Erythroblast (primary cell): Measurements from ENCODE around the gene HMOX2.

ENCODE experiments used
- DNase-seq, 2 experiments: peaks; one replicate each; lab custom pipeline; 2025; lab: John Stamatoyannopoulos, UW
- GATA1 ChIP-seq: IDR thresholded peaks from 2 replicates; pipeline ENCODE4 v1.6.1; 2011; ENCODE audit warnings: low read depth, mild to moderate bottlenecking, control low read depth, low read length, moderate library complexity
- POLR2A ChIP-seq: IDR thresholded peaks from 2 replicates; pipeline ENCODE4 v1.6.1; 2011; ENCODE audit warnings: mild to moderate bottlenecking, low read length

HMOX2 gene, protein sequence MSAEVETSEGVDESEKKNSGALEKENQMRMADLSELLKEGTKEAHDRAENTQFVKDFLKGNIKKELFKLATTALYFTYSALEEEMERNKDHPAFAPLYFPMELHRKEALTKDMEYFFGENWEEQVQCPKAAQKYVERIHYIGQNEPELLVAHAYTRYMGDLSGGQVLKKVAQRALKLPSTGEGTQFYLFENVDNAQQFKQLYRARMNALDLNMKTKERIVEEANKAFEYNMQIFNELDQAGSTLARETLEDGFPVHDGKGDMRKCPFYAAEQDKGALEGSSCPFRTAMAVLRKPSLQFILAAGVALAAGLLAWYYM

GRCh38 chr16:4475880-4476788 lies at the start of gene HMOX2:
Gene HMOX2, plus strand, starts transcription at chr16:4476398. Its CDS starts 29,127 bp downstream, at chr16:4505525.
- TF ChIP-seq POLR2A = peak; percentile 58
- no peak for TF ChIP-seq GATA1
- peak; percentile 95 for DNase-seq

- DNase-seq = peak in 1 of 2 experiments; percentile 57
- TF ChIP-seq GATA1 (no peak), POLR2A (no peak)
Measured at GRCh38 chr16:4426722-4427372, 49.4 kb upstream of the HMOX2 start.

DNA sequence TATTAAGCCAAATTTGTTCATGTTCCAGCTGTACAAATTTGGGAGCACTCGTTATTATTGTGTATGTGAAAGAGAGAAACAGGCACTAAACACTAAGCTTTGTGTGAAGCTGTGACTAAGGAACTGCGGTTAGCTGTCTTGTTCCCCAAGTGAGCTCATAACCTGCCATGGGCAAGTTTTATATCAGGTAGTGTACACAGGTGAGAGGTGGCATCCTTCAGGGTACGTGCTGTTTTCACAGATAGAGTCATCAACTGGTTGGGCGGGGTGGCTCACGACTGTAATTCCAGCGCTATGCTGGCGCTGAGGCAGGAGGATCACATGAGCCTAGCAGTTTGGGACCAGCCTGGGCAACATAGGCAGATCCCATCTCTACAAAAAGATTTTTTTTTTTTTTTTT lies 47.7 kb upstream of the HMOX2 start:
- no peak for DNase-seq
- no peak for TF ChIP-seq POLR2A
- TF ChIP-seq GATA1 = no peak

DNA sequence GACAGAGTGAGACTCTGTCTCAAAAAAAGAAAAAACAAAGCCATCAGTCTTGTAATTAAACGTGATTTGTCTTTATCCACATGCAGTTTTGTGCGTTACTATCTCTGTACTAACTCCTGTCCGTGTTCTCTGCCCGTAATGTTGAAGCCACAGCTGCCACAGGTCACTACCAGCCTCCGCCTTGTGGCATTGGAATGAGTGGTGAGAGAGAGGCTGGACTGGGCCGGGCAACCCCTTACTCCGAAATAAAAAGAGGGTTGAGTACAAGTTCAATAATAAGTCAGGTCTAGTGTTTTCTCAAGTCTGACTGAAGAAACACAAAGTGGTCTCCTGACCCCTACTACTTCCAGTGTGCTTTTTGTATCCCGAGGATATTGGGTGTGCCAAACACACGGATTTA lies 45.2 kb upstream of the HMOX2 start:
- DNase-seq = no peak
- no peak for TF ChIP-seq GATA1
- no peak for TF ChIP-seq POLR2A

GRCh38 chr16:4433228-4433627 lies 43.0 kb upstream of the HMOX2 start:
- no peak for TF ChIP-seq POLR2A
- no peak for TF ChIP-seq GATA1
- no peak for DNase-seq

DNA sequence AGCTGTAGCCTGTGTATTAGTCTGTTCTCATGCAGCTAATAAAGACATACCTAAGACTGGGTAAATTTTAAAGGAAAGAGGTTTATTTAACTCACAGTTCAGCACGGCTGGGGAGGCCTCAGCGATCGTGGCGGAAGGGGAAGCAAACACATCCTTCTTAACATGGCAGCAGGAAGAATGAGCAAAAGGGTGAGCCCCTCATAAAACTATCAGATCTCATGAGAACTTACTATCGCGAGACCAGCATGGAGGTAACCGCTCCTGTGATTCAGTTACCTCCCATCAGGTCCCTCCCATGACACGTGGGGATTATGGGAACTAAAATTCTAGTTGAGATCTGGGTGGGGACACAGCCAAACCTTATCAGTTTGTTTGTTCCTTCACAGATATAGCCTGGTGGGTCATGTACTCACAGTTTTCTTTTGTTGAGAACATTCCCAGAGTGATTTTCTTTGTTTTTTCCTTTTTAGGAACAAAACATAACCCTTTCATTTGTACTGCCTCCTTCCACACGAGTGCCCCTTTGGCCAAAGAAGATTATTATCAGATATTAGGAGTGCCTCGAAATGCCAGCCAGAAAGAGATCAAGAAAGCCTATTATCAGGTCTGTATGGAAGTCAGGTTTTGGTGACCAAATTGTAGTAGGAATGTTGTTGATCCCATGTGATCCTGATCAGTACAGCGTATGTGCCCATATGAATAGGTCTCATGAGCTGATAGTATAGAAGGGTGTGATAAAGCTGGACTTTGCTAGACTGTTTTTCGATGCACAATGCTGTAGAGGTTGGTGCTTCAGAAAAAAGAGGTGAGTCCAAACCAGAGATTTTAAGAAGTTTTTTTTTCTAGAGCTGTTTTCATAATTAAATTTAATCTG lies 42.0 kb upstream of the HMOX2 start:
- TF ChIP-seq POLR2A = peak; percentile 39
- TF ChIP-seq GATA1 = no peak
- DNase-seq = peak; percentile 63 to 85

DNA sequence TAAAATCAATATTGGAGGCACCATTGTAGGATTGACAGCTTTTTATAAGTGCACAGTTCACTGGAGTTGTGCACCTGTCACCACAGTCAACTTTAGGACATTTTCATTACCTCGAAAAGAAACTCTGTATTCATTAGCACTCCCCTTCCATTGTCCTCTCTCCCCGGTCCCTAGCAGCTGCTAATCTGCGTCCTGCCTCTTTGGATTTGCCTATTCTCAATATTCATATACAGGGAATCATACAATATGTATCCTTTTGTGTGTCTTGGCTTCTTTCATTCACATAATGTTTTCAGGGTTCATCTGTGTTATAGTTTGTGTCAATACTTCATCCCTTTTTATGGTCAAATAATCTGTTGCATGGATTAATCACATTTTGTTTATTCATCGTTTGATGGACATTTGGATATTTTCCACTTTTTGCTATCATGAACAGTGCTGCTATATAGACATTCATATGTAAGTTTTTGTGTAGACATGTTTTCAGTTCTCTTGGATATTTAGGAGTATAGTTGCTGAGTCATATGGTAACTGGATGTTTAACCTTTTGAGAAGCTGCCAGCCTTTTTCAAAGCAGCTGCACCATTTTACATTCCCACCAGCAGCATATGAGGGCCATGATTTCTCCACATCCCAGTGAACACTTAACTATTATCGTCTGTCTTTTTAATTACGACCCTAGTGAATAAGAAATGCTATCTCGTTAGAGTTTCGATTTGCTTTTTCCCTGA lies 40.7 kb upstream of the HMOX2 start:
- TF ChIP-seq GATA1 = no peak
- no peak for TF ChIP-seq POLR2A
- DNase-seq = peak in 1 of 2 experiments; percentile 18

DNA sequence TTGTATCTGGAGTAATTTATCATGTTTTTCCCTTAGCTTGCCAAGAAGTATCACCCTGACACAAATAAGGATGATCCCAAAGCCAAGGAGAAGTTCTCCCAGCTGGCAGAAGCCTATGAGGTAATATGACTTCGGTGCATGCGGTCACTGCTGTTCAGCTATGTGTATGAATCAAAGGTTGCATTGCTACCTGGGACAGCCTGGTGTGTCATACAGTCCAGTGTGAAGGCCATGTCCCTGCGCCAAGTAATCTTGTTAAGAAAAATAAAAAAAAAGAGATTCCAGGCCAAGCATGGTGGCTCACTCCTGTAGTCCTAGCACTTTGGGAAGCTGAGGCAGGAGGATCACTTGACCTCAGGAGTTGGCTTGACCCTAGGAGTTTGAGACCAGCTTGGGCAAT lies 38.8 kb upstream of the HMOX2 start:
- no peak for TF ChIP-seq GATA1
- TF ChIP-seq POLR2A = no peak
- DNase-seq = no peak

DNA sequence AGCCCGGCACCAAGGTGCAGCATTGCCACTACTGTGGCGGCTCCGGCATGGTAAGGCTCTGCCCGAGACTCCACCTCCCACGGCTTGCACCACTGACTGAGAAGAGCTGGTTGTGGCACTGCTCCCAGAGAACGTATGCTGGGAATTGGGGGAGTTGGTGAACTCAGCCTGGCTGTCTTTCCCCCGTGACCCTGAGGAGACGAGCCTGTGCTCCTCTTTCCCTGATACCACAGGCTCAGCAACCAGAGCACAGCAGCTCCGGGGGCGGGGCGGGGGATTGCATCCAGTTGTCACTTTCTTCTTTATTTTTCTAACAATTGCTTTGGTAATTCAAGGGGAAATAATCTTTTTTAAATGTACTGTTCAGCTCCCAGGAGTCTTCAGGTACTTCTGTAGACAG lies 33.8 kb upstream of the HMOX2 start:
- DNase-seq = no peak
- TF ChIP-seq GATA1 = no peak
- TF ChIP-seq POLR2A = no peak

DNA sequence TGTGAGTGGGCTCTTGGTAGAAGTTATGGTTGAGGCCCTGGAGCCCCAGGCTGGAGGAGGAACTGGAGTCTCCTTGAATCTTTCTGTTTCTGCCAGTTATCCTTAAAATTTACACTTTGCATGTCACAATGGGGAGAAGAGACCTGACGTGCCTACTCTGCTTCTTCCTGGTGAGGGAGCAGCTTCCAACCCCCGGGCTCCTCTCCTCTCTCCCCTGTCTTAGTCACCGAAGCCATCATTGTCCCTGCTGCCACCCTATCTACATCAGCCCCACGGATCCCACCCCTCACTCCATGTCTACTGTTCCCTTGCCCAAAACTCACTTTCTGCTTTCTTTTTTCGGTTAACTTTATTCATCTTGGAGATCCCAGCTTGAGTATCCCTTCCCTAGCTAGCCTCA lies 32.9 kb upstream of the HMOX2 start:
- no peak for TF ChIP-seq GATA1
- no peak for TF ChIP-seq POLR2A
- DNase-seq = no peak

GRCh38 chr16:4443986-4444385 lies 32.2 kb upstream of the HMOX2 start:
- TF ChIP-seq GATA1 = no peak
- TF ChIP-seq POLR2A = no peak
- no peak for DNase-seq

- DNase-seq = no peak
- no peak for TF ChIP-seq GATA1
- TF ChIP-seq POLR2A = no peak
Measured at GRCh38 chr16:4450430-4450829, 25.8 kb upstream of the HMOX2 start.
